SK-N-DZ (cell line): ENCODE measurements around the gene DTNA. TPM values are rescaled to one million over a fixed set of nuclear protein-coding genes. Genes with fewer than 3 reads are reported as not detected.
"Not testable (repeated sequence)": the region's sequence is repeated elsewhere in the genome, so short reads cannot be mapped to it uniquely, and the experiment has no call there.

Experiments
- DNase-seq: peaks from one replicate; pipeline ENCODE4 v3.0.0-alpha.2; 2015; ENCODE audit warnings: low spot score
- polyA plus RNA-seq, 2 experiments: library from polyadenylated mRNA; depleted of rRNA; stranded (reverse); fragments of >200 nt; gene quantifications; 2 replicates each; pipeline ENCODE4 v1.2.3, GENCODE V29; 2014

DTNA gene
- 2.3 and 2.6 TPM in 2 replicates for polyA plus RNA-seq (2014; cell fraction: cytosol; rRNA removed)
- 2.3 and 3.9 TPM in 2 replicates for polyA plus RNA-seq (2014; cell fraction: nucleus; rRNA removed)

DNA sequence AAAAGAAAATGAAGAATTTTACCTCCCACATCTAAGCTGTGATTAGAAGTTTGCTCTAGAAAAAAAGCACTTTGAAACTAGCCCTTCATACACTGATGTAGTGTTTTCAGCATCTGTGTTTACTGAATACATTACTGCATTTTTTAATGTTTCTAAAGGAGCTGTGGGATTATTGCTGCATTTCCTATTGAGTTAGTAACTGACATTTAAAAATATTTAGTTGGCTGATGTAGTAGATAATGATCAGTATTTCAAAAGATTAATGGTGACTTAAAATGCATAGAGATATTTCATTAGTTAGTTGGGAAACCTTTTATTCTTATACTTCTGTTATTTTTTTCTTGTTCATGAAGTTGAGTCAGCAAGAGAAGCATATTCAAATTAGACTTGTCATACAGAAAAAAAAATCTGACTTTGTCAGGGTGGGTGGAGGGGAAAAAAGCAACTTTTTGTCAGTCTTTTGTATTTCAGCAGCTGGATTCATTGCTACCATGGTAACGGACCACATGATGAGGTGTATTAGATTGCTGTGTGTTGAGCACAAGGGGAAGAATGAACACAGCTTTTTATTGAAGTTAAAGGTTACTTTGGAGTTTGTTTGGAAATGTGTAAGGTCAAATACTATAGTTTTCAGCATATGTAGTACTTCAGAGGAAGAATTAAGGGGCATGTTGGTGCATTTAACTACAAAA, at the start of gene DTNA:
Gene DTNA (plus strand): TSS at position 549 of the 692 bp plus-strand sequence. CDS start 45,679 bp downstream, outside the sequence.
- no peak for DNase-seq

DNA sequence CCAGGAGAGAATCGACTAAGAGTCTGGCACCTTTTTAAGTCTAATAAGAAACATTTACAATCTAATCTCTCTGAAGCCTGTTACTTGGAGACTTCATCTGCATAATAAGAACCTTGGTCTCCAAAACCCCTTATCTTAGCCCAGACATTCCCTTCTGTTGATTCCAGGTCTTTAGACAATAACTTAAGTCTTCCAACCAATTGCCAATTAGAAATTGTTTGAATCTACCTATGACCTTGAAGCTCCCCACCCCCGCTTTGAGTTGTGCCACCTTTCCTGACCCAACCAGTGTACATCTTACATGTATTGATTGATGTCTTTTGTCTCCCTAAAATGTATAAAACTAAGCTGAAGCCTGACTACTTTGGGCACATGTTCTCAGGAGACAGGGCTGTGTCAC, 49.5 kb upstream of the DTNA start:
- no peak for DNase-seq

DNA sequence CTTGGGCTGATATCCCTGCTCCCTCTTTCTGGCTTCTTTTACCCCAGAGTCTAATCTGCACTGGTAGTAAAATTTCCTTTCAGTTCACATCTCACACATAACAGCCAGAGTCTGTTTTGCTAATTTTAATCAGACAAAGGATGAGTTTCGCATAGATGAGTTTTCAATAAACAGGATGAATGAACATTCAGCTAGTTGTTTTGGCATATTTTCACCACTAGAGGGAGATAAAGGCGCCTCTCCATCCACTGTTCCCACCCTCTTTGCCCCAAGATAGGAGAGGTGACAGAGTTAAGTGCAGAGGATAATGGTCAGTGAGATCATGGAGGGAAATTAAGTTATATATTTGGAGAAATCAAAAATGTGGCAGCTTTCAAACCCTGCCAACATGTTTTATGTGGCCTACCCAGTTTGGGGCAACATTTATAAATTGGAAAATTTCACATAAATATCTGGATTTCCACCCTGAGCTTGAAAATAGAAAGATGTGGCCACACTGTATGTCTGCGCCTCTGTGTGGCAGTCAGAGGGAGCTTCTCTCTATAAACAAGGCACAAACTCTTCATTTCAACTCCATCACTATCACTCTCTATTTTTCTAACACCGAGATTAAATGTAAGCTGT, 48.5 kb upstream of the DTNA start:
- peak; percentile 49 for DNase-seq

DNA sequence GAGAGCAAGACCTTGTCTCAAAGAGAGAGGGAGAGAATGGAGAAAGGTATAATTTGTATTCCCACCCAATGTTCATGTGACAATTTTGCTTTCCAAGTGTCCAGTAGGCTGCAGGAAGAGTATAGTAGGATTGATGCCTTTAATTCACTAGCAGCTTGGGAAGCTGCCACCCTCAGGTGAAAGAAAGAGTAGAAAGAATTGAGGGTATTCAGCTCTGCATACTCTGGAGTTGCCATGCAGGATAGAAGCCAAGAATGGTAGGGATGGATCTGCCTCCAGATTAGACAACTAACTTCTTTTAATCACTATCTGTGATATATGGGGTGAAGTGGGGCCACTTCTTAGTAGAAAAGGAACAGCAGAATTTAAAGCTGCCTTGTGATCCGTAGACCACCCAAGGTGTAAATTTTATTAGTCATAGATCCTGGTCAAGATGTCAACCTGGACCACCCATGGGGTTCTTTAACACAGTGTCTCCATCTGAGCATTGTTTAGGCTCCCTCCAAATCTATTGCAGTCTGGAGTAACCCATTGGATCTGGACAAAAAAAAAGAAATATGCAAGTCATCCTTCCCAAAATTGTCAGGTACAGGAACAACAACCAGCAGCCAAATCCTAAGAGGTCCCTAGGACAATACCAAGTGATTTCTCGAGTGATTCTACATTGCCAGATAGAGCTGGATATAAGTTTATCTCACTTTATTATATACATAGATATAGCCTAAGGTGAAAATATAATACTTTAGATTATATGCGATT, 33.1 kb upstream of the DTNA start:
- no peak for DNase-seq

DNA sequence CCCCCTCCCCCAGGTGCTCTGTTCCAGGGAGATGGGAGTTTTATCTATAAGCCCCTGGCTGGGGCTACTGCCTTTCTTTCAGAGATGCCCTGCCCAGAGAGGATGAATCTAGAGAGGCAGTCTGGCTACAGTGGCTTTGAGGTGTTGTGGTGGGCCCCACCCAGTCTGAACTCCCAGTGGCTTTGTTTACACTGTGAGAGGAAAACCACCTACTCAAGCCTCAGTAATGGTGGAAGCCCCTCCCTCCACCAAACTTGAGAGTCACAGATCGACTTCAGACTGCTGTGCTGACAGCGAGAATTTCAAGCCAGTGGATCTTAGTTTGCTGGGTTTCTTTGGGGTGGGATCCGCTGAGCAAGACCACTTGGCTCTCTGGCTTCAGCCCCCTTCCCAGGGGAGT, 20.3 kb upstream of the DTNA start:
- DNase-seq: not testable (repeated sequence)

DNA sequence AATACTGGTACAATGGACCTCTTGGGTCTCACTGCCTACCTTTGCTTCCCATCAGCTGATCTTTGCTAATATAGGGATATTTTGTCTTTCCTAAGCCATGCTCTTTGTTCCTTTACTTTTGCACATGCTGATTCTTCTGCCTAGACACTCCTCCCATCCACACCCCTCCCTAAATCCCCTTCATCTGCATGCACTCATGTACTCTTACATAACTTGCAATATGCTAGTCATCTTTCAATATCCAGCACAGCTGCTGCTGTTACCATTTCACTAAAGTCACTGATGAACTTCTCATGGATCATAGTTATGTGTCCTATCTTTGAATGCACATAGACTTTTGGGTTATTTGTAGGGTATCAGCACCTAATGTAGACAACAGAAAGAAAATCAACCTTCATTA, 18.5 kb upstream of the DTNA start:
- no peak for DNase-seq

DNA sequence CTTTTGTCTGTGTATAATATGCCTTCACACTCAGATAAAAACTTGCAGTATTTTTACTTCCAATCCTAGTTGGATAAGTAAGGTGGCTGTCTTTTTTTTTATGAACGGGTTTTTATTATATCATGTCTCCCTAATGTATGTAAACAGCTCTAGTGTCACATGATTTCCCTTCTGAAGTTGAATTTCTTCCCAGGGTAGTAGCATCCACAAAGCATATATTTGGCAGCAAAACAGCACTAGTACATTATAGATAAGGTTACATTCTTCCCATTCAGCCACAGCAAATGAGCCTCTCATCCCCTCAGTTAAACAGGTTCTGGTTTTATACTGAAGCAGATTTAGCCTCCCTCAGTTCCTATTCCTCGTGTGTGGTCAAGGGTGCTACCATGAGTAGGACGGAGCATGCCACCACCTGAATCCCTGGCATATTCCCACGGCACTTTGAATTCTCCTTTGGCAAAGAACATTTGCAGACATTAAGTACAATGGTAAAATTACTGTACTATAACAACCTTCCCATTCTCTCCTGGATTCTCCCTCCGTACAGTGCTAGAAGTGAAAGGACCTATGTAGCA, 15.4 kb upstream of the DTNA start:
- DNase-seq: no peak

DNA sequence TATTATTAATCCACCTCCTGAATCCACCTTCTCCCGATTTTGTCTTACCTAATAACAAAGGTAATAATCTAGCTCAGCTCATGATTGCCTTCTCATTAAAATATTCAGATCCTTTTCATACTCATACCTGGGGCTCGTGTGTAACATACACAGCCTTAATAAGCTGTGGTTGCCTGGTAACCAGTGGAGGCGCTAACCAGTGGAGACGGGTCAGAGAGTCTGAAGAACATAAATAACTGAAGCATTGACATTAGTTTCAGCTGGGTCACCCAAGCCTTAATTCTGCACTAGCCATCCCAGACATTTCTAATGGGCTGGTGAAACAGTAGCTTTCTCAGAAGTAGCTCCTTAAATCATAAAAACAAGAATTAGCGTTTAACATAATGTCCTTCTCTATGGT, 14.8 kb upstream of the DTNA start:
- no peak for DNase-seq

DNA sequence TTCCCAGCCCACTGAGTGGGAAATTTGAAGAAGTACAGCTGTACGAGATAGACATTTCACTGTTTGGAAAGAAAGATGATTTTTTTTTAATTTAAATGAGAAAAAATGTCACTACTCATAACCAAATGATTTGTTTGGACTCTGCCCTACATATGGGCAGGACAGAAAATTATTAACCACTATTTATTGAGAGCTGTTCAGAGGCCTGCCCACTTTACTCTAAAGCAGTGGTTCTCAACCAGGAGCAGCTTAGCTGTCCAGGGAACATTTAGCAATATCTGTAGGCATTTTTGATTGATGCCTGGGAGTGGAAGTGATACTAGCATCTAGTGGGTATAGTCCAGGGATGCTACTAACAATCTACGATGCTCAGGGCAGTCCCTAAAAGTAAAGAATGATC, 13.4 kb upstream of the DTNA start:
- no peak for DNase-seq

DNA sequence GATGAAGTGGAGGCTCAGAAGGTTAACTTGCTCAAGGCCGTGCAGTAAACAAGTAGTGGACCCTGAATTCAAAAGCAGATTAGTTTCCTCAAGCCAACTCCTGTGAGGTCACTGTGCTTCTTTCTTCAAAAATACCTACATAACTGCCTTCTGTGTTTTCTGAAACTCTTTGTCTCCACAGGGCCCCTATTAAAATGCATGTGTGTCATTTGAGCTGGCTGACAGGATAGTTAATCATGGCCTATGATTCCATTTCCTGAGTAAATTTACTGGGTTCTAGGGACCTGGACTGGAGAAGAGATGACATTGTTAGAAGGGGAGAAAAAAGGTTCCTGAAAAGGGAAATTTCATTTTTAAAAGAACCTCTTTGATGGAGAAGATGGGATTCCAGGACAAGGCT, 12.9 kb upstream of the DTNA start:
- DNase-seq: no peak

DNA sequence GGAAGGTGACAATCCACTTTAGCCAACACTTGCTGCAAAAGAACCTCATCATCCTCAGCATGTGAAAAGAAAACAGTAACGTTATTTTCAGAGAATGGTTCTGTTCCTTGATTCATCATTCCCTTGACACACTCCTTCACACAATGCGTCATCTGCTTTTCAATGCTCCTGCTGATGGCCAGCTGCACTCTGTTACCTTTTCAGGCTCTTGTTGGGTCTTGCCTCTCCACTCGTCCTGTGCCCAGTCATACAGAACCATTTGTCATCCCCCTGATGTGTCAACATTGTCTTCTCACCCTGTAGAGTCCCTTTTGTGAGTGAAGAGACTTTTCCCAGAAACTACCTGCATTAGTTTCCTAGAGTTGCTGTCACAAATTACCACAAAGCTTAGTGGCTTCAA, 12.2 kb upstream of the DTNA start:
- DNase-seq: no peak

DNA sequence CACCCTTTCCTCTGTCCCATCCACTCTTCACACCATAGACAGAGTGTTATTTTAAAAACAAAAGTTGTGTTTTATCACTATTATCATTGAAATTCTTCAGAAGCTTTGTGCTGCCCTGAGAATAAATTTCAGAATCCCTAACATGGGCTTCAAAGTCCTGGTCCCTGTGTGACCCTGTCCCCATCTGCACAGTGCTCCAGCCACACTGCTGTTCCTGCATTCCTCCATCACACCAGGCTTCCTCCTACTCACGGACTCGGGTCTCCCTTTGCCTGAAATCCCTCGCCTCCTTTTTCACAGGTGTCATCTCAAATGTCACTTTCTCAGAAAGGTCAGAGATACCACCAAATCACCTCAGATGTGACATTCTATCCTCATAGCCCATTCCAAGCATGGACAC, 8.2 kb upstream of the DTNA start:
- no peak for DNase-seq

DNA sequence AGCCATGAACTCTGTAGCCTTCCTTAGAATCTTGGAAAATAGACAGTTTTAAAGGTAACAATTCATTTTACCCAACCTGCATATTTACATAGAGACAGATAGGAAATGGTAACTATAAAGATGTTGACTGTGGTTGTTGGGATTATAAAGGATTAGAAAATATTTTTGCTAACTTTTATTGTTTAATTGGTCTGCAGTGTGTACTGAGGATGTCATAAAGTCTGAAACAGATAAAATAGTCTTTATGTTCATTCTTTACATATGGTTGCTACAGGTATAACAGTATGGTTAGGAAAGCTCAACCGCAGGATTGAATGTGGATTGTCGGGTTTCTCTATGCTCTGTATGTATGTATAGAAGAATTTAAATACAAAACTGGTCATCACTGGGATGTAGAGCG, 7.3 kb upstream of the DTNA start:
- no peak for DNase-seq

DNA sequence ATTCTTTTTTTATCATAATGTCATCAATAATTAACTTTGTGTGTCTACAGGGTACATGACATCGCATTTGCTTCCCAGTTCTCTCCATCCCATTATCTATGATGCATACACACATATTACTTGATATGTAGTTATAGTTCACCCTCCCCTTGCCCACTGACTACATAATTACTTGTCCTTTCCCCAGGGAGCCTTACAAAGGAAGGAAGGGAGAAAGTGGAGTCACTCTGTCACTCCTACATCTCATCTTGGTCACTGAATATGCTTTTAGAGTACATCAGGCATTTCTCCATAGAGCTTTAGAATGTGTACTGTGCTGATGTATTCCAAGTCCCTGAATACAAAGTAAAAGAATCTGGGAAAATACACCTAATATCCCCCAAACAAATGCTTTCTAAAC, 6.0 kb upstream of the DTNA start:
- DNase-seq: no peak

DNA sequence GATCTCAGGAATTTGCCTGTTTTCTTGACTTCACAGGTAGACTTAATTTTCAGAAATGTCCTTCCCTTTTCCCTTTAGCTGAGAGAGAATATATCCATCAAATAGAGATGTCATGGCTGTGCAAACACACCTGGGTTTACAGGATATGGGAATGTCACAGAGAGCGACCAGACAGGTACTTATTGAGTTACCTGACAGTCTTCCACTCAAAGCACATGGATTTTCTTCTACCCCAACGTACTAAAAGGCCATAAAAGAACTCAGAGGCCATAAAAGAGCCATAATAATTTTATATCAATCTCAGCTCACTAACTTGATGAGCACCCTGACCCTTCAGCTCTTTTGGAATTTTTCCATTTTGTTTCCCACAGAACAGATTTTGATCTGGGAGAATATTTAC, 5.3 kb upstream of the DTNA start:
- DNase-seq: no peak

DNA sequence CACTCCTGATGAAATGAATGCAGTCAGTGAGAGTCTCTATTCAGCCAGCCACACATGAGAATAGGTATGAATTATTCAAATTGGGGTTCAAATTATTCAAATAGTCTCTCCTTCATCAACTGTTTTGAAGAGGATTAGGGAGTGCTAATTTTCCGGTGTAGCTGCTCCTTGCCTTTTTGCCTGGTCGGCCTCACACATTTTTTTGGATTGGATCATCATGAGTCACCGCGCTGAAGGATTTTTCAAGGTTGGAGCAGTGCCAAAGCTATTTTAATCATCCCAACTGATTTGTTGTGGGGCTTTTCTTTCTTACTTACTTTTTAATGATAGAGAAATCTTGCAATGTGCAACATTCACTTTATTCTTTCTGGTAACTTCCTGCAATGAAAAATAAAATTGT, 2.4 kb upstream of the DTNA start:
- DNase-seq: no peak

DNA sequence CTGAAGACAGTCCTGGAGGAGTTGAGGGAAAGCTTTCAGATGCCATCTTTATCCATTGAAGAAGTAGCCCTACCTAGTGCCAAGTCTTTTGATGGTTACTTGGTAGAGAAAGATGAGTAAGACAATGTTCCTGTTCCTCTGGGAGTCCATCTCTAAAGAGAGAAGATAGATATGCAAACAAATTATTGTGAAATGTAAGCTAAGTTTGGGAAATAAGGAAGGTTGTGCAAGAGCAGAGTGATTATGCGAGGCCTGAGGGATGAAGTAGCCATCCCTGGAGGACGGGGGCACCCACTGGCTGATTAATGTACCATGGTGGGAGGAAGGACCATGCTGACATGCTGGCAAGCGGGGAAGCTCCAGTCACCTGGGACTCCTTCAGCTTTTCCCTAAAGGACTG, 994 bp upstream of the DTNA start:
- no peak for DNase-seq

DNA sequence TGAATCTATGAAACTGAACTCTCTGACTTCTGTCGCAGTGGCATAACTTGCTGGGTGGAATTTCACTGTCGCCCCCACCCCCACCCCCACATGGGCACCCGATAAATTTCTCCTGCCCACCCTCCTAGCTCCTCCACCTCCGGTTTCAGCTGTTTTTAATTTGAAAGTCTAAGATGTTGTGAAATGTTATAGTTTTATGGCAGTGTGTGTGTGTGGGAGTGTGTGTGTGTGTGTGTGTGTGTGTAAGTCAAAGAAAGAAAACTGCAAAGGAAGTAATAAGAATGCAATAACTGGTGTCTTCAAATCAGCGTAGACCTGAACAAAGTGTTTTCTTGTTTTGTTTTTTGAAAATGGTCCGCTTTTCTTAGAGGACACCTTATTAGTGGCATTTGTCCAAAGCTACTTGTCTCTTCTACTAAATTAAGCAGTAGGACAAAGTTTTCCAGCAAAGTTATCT, 388 bp downstream of the DTNA start:
- DNase-seq: no peak

DNA sequence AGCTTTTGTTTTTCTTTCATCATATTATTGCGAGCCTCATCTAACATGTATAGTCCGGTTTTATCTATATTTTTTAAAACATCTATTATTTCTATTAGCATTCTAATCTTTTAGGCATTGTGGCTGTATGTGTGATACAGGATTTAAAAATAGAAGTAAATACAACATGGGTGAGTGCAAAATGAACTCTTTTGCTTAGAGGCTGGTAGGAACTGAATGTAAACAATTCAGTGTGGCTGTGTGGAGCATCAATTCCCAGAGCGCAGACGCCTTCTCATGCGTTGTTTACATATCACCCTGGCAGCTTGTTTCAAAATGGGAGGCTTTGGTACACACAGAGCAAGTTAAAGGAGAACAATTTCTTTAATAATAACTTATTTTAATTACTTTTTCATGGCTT, 836 bp downstream of the DTNA start:
- no peak for DNase-seq

DNA sequence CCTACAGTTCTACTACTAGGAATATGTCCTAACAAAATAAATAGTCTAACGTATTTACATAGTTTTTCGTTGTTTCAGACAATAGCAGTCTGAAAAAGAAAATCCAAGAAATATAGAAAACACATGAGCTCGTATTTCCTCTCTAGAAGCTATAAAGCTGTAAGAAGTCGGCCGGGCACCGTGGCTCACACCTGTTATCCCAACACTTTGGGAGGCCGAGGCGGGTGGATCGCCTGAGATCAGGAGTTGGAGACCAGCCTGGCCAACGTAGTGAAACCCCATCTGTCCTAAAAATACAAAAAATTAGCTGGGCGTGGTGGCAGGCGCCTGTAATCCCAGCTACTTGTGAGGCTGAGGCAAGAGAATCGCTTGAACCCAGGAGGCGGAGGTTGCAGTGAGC, 6.0 kb downstream of the DTNA start:
- DNase-seq: not testable (repeated sequence)

DNA sequence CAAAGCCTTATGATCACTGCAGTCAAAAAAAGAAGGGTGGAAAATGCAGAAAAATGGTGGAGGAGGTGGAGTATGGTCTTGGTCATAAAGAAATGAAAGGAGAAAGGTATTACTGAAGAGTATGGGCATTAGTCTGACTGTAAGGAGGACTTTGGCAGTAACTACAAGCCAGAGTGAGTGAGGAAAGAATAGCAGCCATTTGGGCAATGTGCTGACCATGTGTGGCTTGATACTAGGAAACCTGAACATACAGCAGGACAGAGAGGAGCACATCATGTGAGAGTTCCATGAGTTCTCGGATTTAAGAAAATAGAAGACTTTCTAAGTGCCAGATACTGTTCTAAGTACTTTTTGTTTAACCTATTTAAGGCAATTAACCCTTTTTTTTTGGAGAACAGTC, 8.5 kb downstream of the DTNA start:
- no peak for DNase-seq

DNA sequence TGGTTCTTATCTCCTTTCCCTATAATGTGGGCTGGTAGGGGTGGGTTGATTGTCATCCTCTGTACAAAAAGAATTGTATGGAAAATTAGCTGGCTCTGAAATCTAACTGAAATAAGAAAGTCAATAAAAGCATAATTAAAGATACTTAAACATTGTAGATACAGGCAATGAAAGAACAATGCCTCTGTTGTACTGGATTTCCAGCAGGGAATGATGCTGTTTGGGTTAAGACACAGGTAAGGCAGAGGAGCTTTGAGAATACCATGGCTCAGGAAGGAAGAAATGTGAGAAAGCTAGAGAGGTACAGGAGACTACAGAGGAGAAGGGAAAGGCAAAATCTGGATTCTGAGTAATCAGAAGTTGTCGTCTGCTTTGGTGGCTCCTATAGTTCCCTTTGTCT, 10.1 kb downstream of the DTNA start:
- DNase-seq: no peak
